MM.1S (cell line): Measurements from ENCODE around the gene SOX13.

ENCODE experiments used
- DNase-seq: peaks from one replicate; pipeline ENCODE4 v3.0.0-alpha.2; 2015
- H2AFZ ChIP-seq: fragments of 300-600 bp; sonication (generic); 2 replicates; pipeline ENCODE4 v1.6.0; 2016; ENCODE audit warnings: antibody characterized with exemption, low read length
- H3F3A ChIP-seq: fragments of 300-600 bp; sonication (generic); 2 replicates; pipeline ENCODE4 v1.6.1; 2016; ENCODE audit warnings: mild to moderate bottlenecking, antibody characterized with exemption, low read length, moderate library complexity, mixed read lengths; ENCODE audit not compliant: insufficient read depth
- H3K27ac ChIP-seq: fragments of 300-600 bp; sonication (generic); 2 replicates; pipeline ENCODE4 v1.5.1; 2016; ENCODE audit warnings: mild to moderate bottlenecking, low read length
- H3K27me3 ChIP-seq: fragments of 300-600 bp; sonication (generic); replicated peaks from 2 replicates; pipeline ENCODE4 v1.6.0; 2016; ENCODE audit warnings: low read length; ENCODE audit not compliant: insufficient read depth
- H3K36me3 ChIP-seq: fragments of 300-600 bp; sonication (generic); replicated peaks from 2 replicates; pipeline ENCODE4 v1.6.1; 2016; ENCODE audit warnings: mild to moderate bottlenecking, low read length, mixed read lengths; ENCODE audit not compliant: insufficient read depth
- H3K4me1 ChIP-seq: fragments of 300-600 bp; sonication (generic); 2 replicates; pipeline ENCODE4 v1.6.1; 2016; ENCODE audit warnings: low read length, mixed read lengths
- H3K4me2 ChIP-seq: fragments of 300-600 bp; sonication (generic); 2 replicates; pipeline ENCODE4 v1.6.0; 2016; ENCODE audit warnings: low read depth, low read length
- H3K4me3 ChIP-seq: fragments of 300-600 bp; sonication (generic); 2 replicates; pipeline ENCODE4 v1.5.1; 2016; ENCODE audit warnings: low read length, mixed read lengths
- H3K79me2 ChIP-seq: fragments of 300-600 bp; sonication (generic); 2 replicates; pipeline ENCODE4 v1.6.1; 2016; ENCODE audit warnings: mixed run types, low read length, mixed read lengths
- H3K9ac ChIP-seq: fragments of 300-600 bp; sonication (generic); 2 replicates; pipeline ENCODE4 v1.6.1; 2016; ENCODE audit warnings: low read length, mixed read lengths
- H3K9me2 ChIP-seq: fragments of 300-600 bp; sonication (generic); replicated peaks from 2 replicates; pipeline ENCODE4 v1.6.1; 2016; ENCODE audit warnings: mild to moderate bottlenecking, low read length, mixed read lengths; ENCODE audit not compliant: insufficient read depth
- H3K9me3 ChIP-seq: fragments of 300-600 bp; sonication (generic); replicated peaks from 2 replicates; pipeline ENCODE4 v1.6.1; 2016; ENCODE audit warnings: mild to moderate bottlenecking, low read length, mixed read lengths; ENCODE audit not compliant: insufficient read depth
- H4K20me1 ChIP-seq: fragments of 300-600 bp; sonication (generic); 2 replicates; pipeline ENCODE4 v1.6.1; 2016; ENCODE audit warnings: mild to moderate bottlenecking, low read length, moderate library complexity, mixed read lengths; ENCODE audit not compliant: insufficient read depth
- CTCF ChIP-seq: fragments of 300-600 bp; sonication (generic); IDR thresholded peaks from 2 replicates; pipeline ENCODE4 v1.5.1; 2016; ENCODE audit warnings: antibody characterized with exemption, low read length, mixed read lengths
- EZH2 ChIP-seq: fragments of 300-600 bp; sonication (generic); optimal IDR thresholded peaks from 2 replicates; pipeline ENCODE3; 2017; ENCODE audit warnings: low read depth, mild to moderate bottlenecking, antibody characterized with exemption, low read length, mixed read lengths
- EZH2phosphoT487 ChIP-seq: fragments of 300-600 bp; sonication (generic); IDR thresholded peaks from 2 replicates; pipeline ENCODE4 v1.6.1; 2018; ENCODE audit warnings: antibody characterized with exemption, low read length

The SOX13 gene

GRCh38 chr1:204093781-204094180 is 20.9 kb downstream of the SOX13 start:
- Histone ChIP-seq H3K79me2 (no peaks in the 10 kb centered on the region), H3K9ac (no peak overlapping the region), H3K4me1 (no peaks in the 10 kb centered on the region), H2AFZ (no peak overlapping the region), H3K4me2 (no peak overlapping the region), H4K20me1 (no peaks in the 10 kb centered on the region), H3K36me3 (no peaks in the 10 kb centered on the region), H3K27me3 (no peaks in the 10 kb centered on the region), H3K9me3 (no peaks in the 10 kb centered on the region), H3K4me3 (no peak overlapping the region), H3K9me2 (no peaks in the 10 kb centered on the region), H3F3A (no peaks in the 10 kb centered on the region), H3K27ac (no peak overlapping the region)
- TF ChIP-seq EZH2phosphoT487: no peak
- no peak for DNase-seq

DNA sequence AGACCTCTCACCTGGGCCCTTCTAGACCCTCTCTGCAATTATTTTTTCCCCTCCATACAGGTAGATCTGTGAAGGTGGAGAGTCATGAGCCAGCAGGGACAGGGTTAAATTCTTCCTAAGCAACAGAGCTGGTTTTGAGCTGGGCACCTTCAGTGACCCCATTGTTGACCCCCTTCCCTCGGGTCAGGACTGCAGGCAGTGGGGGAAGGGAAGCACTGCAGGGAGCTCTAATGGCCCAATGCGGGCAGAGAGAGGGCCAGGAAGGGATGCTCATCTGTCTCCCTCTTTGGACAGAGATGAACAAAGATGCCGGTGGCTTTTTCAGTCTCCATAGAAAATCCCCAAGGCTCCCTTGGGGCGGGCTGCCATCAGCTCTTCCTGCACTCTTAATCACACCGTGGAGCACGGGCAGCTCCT is 21.4 kb downstream of the SOX13 start:
- no peak overlapping the region for H3K4me2 ChIP-seq
- no peak overlapping the region for H3K27ac ChIP-seq
- no peaks in the 10 kb centered on the region for H3K4me1 ChIP-seq
- no peak overlapping the region for H2AFZ ChIP-seq
- H3K27me3 ChIP-seq: no peaks in the 10 kb centered on the region
- no peaks in the 10 kb centered on the region for H4K20me1 ChIP-seq
- no peak overlapping the region for H3K4me3 ChIP-seq
- DNase-seq: no peak
- no peaks in the 10 kb centered on the region for H3K79me2 ChIP-seq
- no peaks in the 10 kb centered on the region for H3F3A ChIP-seq
- no peaks in the 10 kb centered on the region for H3K36me3 ChIP-seq
- no peak overlapping the region for H3K9ac ChIP-seq
- no peaks in the 10 kb centered on the region for H3K9me2 ChIP-seq
- TF ChIP-seq CTCF: no peak
- no peak for TF ChIP-seq EZH2phosphoT487
- no peak for TF ChIP-seq EZH2
- no peaks in the 10 kb centered on the region for H3K9me3 ChIP-seq

GRCh38 chr1:204094856-204095634 is 22.1 kb downstream of the SOX13 start:
- Histone ChIP-seq H3K36me3 (no peaks in the 10 kb centered on the region), H3K4me1 (no peaks in the 10 kb centered on the region), H3K4me3 (no peak overlapping the region), H3K79me2 (no peaks in the 10 kb centered on the region), H3K27ac (no peak overlapping the region), H3K9ac (no peak overlapping the region), H3K27me3 (no peaks in the 10 kb centered on the region), H3F3A (no peaks in the 10 kb centered on the region), H3K9me2 (no peaks in the 10 kb centered on the region), H3K9me3 (no peaks in the 10 kb centered on the region), H4K20me1 (no peaks in the 10 kb centered on the region), H3K4me2 (no peak overlapping the region), H2AFZ (no peak overlapping the region)
- no peak for DNase-seq
- TF ChIP-seq EZH2phosphoT487 (no peak), EZH2 (no peak), CTCF (no peak)

- H4K20me1 ChIP-seq: no peaks in the 10 kb centered on the region
- H3K4me2 ChIP-seq: no peak overlapping the region
- H2AFZ ChIP-seq: no peak overlapping the region
- H3K9me3 ChIP-seq: no peaks in the 10 kb centered on the region
- no peak for TF ChIP-seq CTCF
- TF ChIP-seq EZH2phosphoT487: no peak
- no peak for TF ChIP-seq EZH2
- DNase-seq: no peak
- H3K4me1 ChIP-seq: no peaks in the 10 kb centered on the region
- no peak overlapping the region for H3K4me3 ChIP-seq
- no peaks in the 10 kb centered on the region for H3F3A ChIP-seq
- H3K27ac ChIP-seq: no peak overlapping the region
- no peaks in the 10 kb centered on the region for H3K9me2 ChIP-seq
- no peaks in the 10 kb centered on the region for H3K79me2 ChIP-seq
- H3K36me3 ChIP-seq: no peaks in the 10 kb centered on the region
- H3K27me3 ChIP-seq: no peaks in the 10 kb centered on the region
- H3K9ac ChIP-seq: no peak overlapping the region
Measured at GRCh38 chr1:204096931-204097330, 24.0 kb downstream of the SOX13 start.
